ENCODE data around the gene URGCP.
"Not testable (repeated sequence)": the region's sequence is repeated elsewhere in the genome, so short reads cannot be mapped to it uniquely, and the experiment has no call there.

The URGCP gene

GRCh38 chr7:43914795-43915194 lies 8.4 kb upstream of the URGCP start:
- no peak for DNase-seq (ENCODE audit: low read depth)

- DNase-seq (ENCODE audit: low read depth) = no peak
These were observed 453 bp downstream of the URGCP start for GRCh38 chr7:43905956-43906330.

GRCh38 chr7:43905209-43905946 lies 1.0 kb downstream of the URGCP start:
- DNase-seq (ENCODE audit: low read depth) = peak; percentile 38

- peak; percentile 30 for DNase-seq (ENCODE audit: low read depth)
These were observed 1.7 kb downstream of the URGCP start for GRCh38 chr7:43904533-43905208.

- DNase-seq (ENCODE audit: low read depth) = no peak
These were observed 3.8 kb downstream of the URGCP start for GRCh38 chr7:43902542-43903054.

- DNase-seq (ENCODE audit: low read depth) = not testable (repeated sequence)
These were observed 7.8 kb downstream of the URGCP start for GRCh38 chr7:43898571-43898970.

GRCh38 chr7:43895847-43896415 lies 10.5 kb downstream of the URGCP start:
- no peak for DNase-seq (ENCODE audit: low read depth)

GRCh38 chr7:43891069-43891955 lies 15.1 kb downstream of the URGCP start:
- no peak for DNase-seq (ENCODE audit: low read depth)

- DNase-seq (ENCODE audit: low read depth) = no peak
These were observed 15.9 kb downstream of the URGCP start for GRCh38 chr7:43890468-43890867.

GRCh38 chr7:43888993-43889945 lies 17.1 kb downstream of the URGCP start:
- DNase-seq (ENCODE audit: low read depth) = no peak

- no peak for DNase-seq (ENCODE audit: low read depth)
These were observed 21.8 kb downstream of the URGCP start for GRCh38 chr7:43884617-43885016.

GRCh38 chr7:43884209-43884608 lies 22.2 kb downstream of the URGCP start:
- DNase-seq (ENCODE audit: low read depth) = no peak

- DNase-seq (ENCODE audit: low read depth) = no peak
These were observed 25.8 kb downstream of the URGCP start for GRCh38 chr7:43880596-43880995.

GRCh38 chr7:43879477-43879876 lies 26.9 kb downstream of the URGCP start:
- peak; percentile 49 for DNase-seq (ENCODE audit: low read depth)

- DNase-seq (ENCODE audit: low read depth) = no peak
These were observed 27.5 kb downstream of the URGCP start for GRCh38 chr7:43878867-43879266.

GRCh38 chr7:43877968-43878864 lies 28.2 kb downstream of the URGCP start:
- no peak for DNase-seq (ENCODE audit: low read depth)

- no peak for DNase-seq (ENCODE audit: low read depth)
These were observed 29.2 kb downstream of the URGCP start for GRCh38 chr7:43876976-43877745.

GRCh38 chr7:43876241-43876640 lies 30.2 kb downstream of the URGCP start:
- DNase-seq (ENCODE audit: low read depth) = no peak

- peak; percentile 90 for DNase-seq (ENCODE audit: low read depth)
These were observed 33.1 kb downstream of the URGCP start for GRCh38 chr7:43873300-43873699.

Data from HS-5 (cell line).